ENCODE results near the gene FAM72C.
"Not testable (repeated sequence)": the region's sequence is repeated elsewhere in the genome, so short reads cannot be mapped to it uniquely, and the experiment has no call there.

FAM72C gene

GRCh38 chr1:143984721-143985473, 13.1 kb upstream of the FAM72C start:
- FAIRE-seq = not testable (repeated sequence)

- FAIRE-seq = not testable (repeated sequence)
Measured at GRCh38 chr1:143974416-143974815, 2.6 kb upstream of the FAM72C start.

- FAIRE-seq = not testable (repeated sequence)
Measured at GRCh38 chr1:143973876-143974414, 2.2 kb upstream of the FAM72C start.

GRCh38 chr1:143972753-143973326, 1.1 kb upstream of the FAM72C start:
- not testable (repeated sequence) for FAIRE-seq

GRCh38 chr1:143965860-143966259, 5.9 kb downstream of the FAM72C start:
- FAIRE-seq = not testable (repeated sequence)

GRCh38 chr1:143964294-143964693, 7.5 kb downstream of the FAM72C start:
- FAIRE-seq = not testable (repeated sequence)

GRCh38 chr1:143955930-143956329, 15.9 kb downstream of the FAM72C start:
- FAIRE-seq = not testable (repeated sequence)

GRCh38 chr1:143952913-143953312, 18.9 kb downstream of the FAM72C start:
- not testable (repeated sequence) for FAIRE-seq

GRCh38 chr1:143951485-143952391, 20.0 kb downstream of the FAM72C start:
- not testable (repeated sequence) for FAIRE-seq

- FAIRE-seq = not testable (repeated sequence)
Measured at GRCh38 chr1:143947749-143948148, 24.0 kb downstream of the FAM72C start.

GRCh38 chr1:143945253-143945652, 26.5 kb downstream of the FAM72C start:
- not testable (repeated sequence) for FAIRE-seq

GRCh38 chr1:143944576-143945240, 27.1 kb downstream of the FAM72C start:
- not testable (repeated sequence) for FAIRE-seq

GRCh38 chr1:143943319-143943978, 28.3 kb downstream of the FAM72C start:
- not testable (repeated sequence) for FAIRE-seq

GRCh38 chr1:143942238-143942860, 29.4 kb downstream of the FAM72C start:
- not testable (repeated sequence) for FAIRE-seq

- not testable (repeated sequence) for FAIRE-seq
Measured at GRCh38 chr1:143939666-143940065, 32.1 kb downstream of the FAM72C start.

- not testable (repeated sequence) for FAIRE-seq
Measured at GRCh38 chr1:143938922-143939321, 32.9 kb downstream of the FAM72C start.

GRCh38 chr1:143936457-143937115, 35.2 kb downstream of the FAM72C start:
- not testable (repeated sequence) for FAIRE-seq

- not testable (repeated sequence) for FAIRE-seq
Measured at GRCh38 chr1:143919127-143919526, 52.7 kb downstream of the FAM72C start.

- not testable (repeated sequence) for FAIRE-seq
Measured at GRCh38 chr1:143918552-143918951, 53.2 kb downstream of the FAM72C start.

- not testable (repeated sequence) for FAIRE-seq
Measured at GRCh38 chr1:143913705-143914104, 58.1 kb downstream of the FAM72C start.
